ENCODE results near the gene THBS1.

Gene THBS1

DNA sequence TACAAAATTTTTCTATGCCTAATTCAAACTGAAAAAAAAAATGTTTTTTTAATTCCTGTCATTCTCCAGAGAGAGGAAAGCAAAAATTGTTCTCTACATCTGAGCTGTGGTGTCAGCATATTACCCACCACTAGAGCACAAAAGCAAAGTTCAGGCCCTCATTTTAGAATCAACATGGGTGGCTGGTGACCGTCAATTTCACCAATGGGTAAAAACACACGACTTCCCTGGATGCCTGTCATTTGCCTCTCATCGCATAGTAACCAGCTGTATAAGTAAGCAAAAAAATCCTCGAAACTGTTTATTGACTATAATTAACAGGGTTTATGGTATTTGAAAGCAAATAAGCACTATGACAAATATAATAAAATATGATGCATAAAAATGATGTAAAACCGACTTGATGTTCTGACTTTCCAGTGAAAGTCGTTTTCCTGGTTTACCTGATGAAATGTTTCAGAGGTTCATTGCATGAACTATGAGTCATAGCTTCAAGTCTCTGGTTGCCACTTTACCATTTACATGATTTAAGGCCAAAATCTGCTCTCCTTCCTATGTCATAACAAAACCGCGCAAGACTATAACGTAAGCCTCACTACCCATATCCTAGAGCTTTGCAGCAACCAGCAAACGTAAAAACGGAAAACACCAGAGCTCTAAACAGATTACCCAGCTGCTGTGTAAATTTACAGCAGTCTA lies 60.5 kb downstream of the THBS1 start:
- no peak for DNase-seq

GRCh38 chr15:39642011-39642640 lies 61.2 kb downstream of the THBS1 start:
- no peak for DNase-seq

GRCh38 chr15:39643727-39644126 lies 62.8 kb downstream of the THBS1 start:
- DNase-seq = no peak

DNA sequence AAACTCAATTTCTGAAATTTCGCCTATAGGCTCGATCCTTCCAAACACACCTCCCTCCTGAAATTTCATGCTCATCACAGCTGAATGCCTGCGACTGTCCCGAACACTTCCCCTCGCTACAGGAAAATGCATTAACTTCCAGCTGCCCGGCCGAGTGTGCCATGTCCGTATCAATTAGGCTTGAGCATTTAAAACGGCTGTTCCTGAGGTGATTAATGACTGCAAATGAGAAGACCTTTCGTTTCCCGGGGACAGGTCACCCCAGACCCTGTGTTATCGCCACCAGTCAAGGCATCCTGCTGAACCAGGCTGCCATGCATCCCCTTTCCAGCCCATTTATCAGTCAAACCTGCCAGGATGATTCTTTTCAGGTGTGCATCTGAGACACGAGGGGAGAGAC lies 63.3 kb downstream of the THBS1 start:
- no peak for DNase-seq

- DNase-seq = no peak
Observed at GRCh38 chr15:39645138-39645975, 64.5 kb downstream of the THBS1 start.

DNA sequence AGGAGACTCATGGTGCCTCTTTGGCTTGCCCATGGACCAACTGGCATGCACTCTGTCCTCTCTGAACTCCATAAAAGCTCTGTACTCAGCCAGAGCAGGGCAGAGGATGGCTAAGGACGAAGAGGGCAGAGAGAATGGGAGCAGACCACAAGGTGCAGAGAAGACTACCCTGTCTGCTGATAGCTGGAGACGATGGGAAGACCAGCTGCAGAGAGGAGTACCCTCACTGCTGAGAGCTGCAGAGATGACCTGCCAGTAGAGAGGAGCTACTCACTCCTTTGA lies 65.0 kb downstream of the THBS1 start:
- no peak for DNase-seq

- no peak for DNase-seq
Observed at GRCh38 chr15:39646425-39646824, 65.5 kb downstream of the THBS1 start.
